GM11168 (cell line): ENCODE measurements around the gene PHAX.
"Not testable (repeated sequence)": the region's sequence is repeated elsewhere in the genome, so short reads cannot be mapped to it uniquely, and the experiment has no call there.

Experiments used
- in situ Hi-C: fragments of 300-500 bp; cut with MboI; formaldehyde crosslinking; loops from one replicate; pipeline ENCODE4 v1.12.0; 2022; ENCODE audit warnings: low sequenced_read_pairs; ENCODE audit not compliant: unreplicated experiment

The PHAX gene, protein sequence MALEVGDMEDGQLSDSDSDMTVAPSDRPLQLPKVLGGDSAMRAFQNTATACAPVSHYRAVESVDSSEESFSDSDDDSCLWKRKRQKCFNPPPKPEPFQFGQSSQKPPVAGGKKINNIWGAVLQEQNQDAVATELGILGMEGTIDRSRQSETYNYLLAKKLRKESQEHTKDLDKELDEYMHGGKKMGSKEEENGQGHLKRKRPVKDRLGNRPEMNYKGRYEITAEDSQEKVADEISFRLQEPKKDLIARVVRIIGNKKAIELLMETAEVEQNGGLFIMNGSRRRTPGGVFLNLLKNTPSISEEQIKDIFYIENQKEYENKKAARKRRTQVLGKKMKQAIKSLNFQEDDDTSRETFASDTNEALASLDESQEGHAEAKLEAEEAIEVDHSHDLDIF

DNA sequence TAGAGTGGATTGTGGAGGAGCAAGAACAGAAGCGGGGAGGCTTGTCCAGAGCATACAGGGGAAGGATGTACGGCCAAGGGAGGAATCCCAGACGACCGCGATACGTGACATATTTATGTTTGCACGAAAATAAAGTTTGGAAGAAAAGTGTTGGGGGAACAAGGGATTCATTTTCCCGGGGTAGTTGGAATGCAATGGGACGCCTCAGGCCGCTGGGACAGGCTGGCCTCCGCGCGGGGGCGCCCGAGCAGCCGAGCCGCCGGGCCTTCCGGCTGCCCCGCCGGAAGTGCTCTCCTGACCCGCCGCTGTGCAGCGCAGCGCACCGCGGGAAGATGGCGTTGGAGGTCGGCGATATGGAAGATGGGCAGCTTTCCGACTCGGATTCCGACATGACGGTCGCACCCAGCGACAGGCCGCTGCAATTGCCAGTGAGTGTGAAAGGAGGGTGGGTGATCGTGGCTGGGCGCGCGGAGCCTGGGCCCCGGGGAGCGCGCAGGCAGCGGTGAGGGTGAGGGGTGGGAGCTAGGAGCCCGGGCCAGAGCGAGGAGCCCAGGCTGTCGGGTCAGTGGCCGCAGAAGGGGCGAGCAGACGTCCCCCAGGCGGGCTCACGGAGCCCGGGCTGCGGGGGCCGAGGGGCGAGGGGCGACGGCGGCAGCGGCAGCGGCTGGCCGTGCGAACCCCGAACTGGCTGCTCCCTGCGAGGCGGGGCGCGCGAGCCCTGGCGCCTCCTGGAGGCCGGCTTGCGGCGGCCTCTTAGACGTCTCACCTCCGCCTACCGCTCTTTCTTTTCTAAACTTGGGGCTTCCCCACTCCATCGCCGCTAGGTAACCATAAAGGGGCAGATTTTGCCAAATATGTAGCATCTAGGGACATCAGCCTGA is at the start of gene PHAX:
Gene PHAX (plus strand): TSS at position 317 of the 881 bp plus-strand sequence. CDS start 16 bp downstream, at position 333.
- in situ Hi-C loops = no loop called here

DNA sequence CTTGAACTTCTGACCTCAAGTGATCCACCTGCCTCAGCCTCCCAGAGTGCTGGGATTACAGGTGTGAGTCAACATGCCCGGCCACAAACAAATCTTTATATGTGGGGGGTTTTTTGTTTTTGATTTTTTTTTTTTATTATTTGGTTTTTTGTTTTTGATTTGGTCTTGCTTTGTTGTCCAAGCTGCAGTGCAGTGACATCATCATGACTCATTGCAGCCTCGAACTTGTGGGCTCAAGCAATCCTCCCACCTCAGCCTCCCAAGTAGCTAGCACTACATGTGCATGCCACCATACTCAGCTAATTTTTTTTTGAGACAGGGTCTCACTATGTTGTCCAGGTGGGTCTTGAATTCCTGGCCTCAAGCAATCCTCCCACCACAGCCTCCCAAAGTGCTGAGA is 48.1 kb upstream of the PHAX start:
- in situ Hi-C loops = no loop called here

GRCh38 chr5:126555101-126555500 is 45.6 kb upstream of the PHAX start:
- in situ Hi-C loops = not testable (repeated sequence)

- in situ Hi-C loops = no loop called here
Observed at GRCh38 chr5:126561908-126562307, 38.8 kb upstream of the PHAX start.

- in situ Hi-C loops = no loop called here
Observed at GRCh38 chr5:126562823-126563222, 37.9 kb upstream of the PHAX start.

DNA sequence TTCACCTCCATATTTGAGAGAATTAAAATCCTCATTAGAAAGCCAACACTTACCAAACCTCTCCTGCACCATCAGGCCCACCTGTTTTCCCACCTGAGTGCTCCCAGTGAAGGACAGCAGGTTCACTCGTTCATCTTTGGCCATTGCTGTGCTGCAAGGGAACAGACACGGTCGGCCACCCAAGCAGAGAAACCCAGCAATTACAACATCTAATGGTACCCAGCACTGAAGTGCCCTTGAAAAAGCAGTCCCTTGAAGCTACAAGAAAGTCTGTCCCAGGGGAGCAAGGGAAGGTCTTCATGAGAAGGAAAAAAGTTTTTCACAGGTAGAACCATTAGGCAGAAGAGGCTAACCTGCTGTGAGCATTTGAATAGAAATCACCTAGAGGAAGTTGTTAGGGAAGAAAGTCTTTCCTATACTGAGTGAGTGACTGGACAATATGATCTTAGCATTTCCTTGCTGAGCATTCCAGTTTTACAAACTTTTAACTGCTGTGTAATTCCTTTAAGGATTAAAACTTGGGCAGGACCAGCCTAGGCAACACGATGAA is 32.5 kb upstream of the PHAX start:
- in situ Hi-C loops = no loop called here

DNA sequence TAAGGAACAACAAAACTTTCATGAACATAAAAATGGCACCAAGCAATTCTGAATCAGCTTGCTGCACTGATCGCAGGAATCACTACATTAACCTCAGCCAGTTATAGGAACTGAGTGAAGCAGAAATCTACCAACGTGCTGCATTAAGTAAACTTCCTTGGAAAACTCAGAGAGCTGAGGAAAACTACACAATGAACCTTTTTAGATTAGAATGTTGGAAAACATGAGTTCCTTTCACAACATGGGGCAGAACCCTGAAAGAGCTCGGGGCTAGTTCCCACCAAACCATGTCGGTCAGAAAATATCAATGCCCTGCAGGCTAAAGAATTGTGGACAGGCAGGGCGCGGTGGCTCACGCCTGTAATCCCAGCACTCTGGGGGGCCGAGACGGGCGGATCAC is 25.1 kb upstream of the PHAX start:
- in situ Hi-C loops = no loop called here

GRCh38 chr5:126576974-126577373 is 23.8 kb upstream of the PHAX start:
- in situ Hi-C loops = no loop called here

GRCh38 chr5:126577415-126577814 is 23.3 kb upstream of the PHAX start:
- in situ Hi-C loops = no loop called here

GRCh38 chr5:126579716-126580115 is 21.0 kb upstream of the PHAX start:
- in situ Hi-C loops = no loop called here

DNA sequence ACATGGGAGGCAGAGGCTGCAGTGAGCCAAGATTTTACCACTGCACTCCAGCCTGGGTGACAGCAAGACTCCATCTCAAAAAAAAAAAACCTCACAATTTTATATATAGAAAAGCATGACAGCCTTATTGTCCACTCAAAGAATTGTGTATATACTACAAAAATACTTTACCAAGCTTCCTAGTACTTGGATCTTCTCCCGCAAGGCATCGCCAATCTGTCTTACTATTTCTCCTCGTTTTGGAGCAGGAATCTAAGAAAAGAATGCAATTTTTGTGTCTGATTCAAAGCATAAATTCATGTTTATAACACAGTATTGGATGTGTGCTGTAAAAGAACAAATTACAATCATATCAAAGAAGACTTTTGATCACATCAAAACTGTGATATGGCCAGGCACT is 17.0 kb upstream of the PHAX start:
- in situ Hi-C loops = no loop called here

DNA sequence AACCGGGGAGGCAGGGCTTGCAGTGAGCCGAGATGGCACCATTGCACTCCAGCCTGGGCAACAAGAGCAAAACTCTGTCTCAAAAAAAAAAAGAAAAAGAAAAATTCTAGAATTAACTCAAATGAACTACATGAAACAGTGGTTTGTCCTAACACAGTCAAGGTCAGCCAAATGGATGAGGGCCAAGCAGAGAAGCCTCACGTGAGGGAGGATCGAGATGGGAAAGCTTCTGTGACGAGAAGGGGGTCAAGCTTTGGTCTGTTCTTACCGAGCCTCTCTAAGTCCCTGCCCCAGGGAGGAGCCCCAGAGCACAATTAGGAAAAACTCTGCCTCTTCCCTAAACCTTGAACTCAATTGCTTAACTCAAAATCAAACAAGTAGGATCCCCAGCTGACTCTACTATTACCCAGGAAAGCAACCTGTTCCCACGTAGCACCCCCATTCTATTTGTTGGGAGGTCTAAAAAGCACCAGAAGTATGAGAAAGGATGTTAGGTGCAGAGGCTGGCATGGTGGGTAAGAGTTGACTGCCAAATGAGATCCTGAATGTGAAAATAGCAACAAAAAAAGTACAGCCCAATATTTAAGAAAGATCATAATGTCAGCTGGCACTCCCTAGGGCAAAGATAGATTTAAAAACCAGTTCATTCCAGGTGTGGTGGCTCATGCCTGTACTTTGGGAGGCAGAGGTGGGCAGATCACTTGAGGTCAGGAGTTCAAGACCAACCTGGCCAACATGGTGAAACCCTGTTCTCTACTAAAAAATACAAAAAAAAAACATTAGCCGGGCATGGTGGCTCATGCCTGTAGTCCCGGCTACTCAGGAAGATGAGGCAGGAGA is 13.0 kb upstream of the PHAX start:
- in situ Hi-C loops = no loop called here

- in situ Hi-C loops = no loop called here
Observed at GRCh38 chr5:126589536-126590297, 11.0 kb upstream of the PHAX start.

- in situ Hi-C loops = no loop called here
Observed at GRCh38 chr5:126591549-126591948, 9.2 kb upstream of the PHAX start.

DNA sequence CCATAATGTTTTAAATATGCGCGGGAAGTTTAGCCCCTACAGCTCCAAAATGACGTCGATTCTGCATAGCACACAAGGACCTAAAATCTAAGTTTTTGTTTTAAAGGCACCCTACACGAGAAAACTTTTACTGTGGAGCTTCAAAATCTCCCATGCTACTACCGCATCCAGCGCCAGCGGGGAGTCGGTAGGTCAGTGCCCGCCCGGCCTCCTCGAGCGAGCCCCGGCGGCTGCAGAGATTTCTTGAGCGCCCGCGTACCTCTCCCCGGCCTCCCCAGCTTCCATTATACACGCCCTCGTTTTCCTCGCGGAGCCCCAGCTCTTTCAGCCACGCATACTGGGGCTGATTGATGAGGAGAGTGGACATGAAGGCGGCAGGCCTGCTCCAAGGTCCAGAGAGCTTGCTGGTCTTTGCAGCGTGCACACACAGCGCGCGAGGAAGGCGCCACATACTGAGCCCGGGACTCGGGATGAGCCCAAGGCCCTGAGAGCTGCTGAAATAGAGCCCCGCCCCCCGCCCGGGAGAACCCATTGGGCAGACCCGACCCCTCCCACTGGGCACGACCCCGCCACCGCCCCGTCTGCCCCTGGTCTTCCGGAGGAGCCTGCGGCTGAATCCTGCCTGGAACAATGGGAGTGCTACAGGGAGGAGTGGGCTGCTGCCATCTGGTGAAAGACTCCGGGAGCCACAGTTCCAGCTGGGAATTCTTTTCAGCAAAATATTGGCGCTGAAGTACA is 5.8 kb upstream of the PHAX start, which contains the start of gene ALDH7A1:
Gene ALDH7A1 (minus strand): TSS at position 472 of the 738 bp plus-strand sequence. CDS start 21 bp downstream, at position 451.
- in situ Hi-C loops = no loop called here

DNA sequence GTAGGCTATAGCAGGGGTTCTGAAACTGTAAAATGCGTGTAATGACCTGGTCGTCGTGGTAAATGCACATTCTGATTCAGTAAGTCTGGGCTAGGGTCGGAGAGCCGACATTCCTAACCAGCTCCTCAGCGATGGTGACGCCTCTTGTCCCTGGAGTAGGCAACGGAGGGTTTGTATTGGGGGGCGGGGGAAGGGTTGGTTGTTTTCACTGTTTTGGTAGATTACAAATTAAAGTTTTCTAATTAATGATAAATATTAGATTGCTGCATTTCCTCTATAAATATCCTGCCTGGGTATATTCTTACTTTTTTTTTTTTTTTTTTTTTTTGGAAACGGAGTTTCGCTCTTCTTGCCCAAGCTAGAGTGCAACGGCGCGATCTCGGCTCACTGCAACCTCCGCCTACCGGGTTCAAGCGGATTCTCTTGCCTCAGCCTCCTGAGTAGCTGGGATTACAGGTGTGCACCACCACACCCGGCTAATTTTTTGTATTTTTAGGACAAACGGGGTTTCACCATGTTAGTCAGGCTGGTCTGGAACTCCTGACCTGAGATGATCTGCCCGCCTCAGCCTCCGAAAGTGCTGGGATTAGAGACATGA is 5.2 kb upstream of the PHAX start:
- in situ Hi-C loops = no loop called here

- in situ Hi-C loops = no loop called here
Observed at GRCh38 chr5:126597156-126597555, 3.6 kb upstream of the PHAX start.

DNA sequence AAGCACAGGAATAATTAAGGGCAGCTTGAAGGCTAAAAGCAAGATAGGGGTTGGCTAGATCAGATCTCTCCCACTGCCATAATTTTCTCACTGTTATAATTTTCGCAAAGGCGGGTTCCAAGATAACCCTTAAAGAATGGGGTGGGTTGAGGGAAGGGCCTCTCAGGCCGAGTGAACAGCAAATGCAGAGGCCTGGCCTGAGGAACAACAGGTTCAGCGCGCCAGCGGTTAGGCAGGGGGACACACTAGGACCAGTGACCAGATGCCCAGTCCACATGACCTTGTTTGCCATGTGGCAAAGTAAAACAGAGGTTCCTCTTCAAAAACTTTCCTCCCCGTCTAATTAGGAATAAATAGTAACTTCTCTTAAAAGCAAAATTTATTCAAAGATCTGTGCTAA is 1.2 kb upstream of the PHAX start:
- in situ Hi-C loops = no loop called here
